HG03039 (cell line): Measurements from ENCODE around the gene FAM9C.

Experiments
- ATAC-seq: cut with Tn5 transposase; IDR thresholded peaks from one replicate; pipeline ENCODE4 v1.9.1; 2021; ENCODE audit warnings: mild to moderate bottlenecking, moderate library complexity; ENCODE audit not compliant: unreplicated experiment

The FAM9C gene

DNA sequence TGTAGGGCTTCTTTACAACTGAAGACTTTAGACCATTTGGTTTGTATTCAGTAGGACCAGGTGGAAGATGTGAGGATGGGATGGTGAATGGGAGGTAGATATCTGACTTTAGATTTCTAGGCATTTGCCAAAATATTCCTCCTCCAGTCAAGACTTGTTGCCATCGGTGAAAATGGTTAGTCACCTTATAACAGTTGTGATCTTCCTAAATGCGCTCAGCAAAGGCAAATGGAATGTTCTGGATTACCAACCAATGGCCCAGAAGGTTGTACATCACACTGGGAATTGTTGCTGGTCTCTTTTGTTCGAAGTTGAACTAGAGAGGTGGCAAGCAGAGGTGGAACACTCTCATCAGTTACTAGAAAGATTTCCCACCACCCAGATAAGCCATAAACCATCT, 35.6 kb downstream of the FAM9C start:
- ATAC-seq: no peak

DNA sequence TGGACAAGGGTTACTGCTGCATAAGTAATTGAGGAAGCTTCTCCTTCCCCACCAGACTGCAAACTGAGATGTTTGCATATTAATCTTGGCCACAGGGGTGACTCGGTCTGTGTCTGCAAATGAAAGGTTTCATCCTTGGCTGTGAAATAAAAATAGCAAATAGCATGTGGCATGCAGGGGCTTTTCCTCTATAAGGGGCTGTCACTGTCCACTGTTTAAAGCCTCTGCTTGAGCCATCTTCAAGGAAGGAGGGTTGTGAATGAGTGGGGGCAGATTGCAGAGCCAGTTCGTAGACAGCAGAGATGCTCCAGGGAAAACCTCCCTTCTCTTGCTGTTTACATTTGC, 36.3 kb downstream of the FAM9C start:
- no peak for ATAC-seq

DNA sequence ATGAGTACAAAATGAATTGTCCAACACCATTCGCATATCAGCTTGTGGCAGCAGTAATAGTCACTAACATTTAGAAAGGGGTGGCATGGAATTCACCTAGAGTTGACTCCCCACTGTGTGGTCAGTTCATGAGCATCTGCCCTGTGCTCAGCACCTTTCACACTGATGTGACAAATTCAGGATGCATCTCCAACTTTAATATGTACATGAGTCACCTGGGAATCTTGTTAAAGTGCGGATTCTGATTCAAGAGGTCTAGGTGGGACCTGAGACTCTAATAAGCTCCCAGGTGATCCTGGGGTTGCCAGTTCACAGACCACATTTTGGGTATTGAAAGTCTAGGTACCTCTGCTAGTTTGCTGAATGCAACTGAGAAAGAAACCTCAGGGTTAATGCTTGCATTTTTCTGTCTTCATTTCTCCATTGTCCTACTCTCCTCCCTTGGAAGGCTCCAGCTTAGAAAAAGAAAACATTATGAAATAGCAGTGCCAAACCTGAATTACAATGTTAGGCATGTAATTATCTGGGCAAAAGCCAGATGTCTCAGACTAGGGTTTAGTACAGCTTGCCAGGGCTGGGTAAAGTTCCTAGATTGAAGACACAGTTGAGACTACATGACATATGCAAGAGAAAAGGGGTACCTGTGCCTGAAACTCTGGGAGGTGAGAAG, 36.8 kb downstream of the FAM9C start:
- ATAC-seq: no peak

DNA sequence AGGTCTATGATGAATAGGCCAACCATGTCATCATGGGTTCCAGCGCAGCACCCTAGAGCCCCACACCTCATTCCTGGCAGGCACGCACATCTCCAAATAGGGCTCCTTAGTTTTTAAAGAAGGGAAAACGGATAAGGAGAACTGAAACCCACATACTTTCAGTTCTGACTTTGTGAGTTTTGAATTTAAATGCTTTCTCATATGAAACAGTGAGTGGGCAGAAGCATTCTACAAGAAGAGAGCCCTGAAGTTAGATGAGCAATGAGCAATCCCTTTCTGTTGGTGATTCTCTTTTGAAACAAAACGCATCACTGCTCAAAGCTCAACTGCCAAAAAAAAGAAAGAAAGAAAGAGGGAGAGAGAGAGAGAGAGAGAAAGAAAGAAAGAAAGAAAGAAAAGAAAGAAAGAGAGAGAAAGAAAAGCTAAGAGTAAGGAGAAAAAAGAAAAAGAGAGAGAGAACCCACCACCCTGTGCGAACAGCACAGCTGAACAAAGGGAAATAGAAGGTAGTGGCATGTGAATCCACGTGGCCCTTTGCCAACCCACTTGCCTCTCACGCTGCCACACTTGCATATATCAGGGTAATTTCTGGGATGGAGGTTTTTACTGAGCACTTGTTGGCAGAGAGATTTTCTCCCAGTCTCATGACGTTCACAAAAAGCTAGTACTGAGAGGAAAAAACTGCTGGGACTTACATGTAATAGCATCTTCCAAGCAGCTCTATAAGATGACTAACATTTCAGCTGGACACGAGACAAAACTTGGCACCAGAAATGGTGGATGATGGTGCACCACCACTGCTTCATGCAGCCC, 38.6 kb downstream of the FAM9C start:
- peak; percentile 53 for ATAC-seq

DNA sequence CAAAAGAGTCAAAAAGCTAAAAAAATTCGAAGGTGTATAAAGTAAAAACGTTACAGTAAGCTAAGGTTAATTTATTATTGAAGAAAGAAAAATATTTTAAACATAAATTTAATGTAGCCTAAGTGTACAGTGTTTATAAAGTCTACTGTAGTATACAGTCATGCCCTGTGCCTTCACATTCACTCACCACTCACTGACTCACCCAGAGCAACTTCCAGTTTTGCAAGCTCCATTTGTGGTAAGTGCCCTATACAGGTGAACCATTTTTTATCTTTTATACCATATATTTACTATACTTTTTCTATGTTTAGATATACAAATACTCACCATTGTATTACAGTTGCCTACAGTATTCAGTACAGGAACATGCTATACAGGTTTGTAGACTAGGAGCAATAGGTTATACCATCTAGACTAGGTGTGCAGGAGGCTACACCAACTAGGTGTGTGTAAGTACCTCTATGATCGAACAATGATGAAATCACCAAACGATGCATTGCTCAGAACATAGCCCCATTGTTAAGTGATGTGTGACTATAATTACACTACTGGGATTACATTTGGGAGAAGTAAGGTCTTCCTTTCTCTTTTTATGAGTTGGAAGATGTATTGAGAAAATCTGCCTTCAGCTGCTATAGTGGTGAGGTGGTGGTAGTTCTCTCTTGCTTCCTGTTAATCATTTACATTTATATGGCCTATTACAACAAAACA, 42.3 kb downstream of the FAM9C start:
- no peak for ATAC-seq

DNA sequence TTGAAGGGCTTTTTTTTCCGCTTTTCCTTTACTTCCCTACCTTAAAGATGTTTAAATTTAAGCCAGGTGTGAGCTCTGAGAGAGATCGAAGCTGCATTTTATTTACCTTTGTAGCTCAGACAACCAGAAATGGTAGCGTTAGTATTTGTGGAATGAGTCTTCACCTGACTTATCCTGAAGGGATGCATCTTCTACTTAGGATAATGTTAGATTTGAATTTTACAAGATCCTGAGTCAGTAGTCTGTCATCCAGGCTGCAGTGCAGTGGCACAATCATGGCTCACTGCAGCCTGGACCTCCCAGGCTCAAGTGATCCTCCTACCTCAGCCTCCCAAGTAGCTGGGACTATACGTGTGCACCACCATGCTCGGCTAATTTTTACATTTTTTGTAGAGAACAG, 43.3 kb downstream of the FAM9C start:
- ATAC-seq: no peak

DNA sequence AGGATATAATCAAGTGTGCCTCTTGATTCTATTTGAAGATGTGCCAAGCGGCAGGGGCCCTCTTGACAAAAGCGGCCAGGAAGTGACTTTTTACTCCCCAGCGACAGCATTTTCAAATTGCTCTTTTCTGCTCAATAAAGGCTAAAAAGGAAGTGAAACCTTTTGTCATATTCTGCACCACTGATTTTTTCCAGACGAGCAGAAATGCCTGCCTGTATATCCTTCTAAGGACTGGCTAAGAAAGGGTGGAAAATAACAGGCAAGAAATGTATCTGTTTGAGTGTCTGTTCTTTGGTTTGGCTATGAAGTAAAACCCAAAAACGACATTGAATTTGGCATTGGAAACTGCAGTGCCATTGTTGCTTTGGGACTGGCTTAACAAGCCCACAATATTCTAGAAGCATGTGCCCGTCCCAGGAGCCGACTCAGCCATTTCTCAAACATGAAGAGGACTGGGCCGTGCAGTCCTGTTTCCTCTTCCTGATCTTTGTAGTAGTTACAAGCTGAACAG, 44.1 kb downstream of the FAM9C start:
- ATAC-seq: no peak

DNA sequence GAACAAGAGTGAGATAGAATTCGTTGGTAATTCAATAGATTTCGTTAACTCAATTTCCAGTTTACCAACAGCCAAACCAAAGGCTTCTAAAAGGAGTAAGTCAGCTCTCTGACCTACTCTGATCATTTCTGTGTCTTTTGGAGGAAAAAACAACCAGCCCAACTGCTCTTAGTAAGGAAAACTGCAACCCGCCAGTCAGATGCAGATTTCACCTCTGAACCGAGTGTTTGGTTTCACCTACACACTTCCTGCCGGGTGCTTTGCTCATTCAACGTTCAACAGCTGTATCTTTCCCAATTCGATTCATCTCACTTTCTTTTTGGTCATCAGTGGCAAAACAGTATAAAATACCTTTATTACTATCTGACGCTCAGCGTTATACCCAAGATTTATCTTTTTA, 45.0 kb downstream of the FAM9C start:
- ATAC-seq: peak; percentile 42

DNA sequence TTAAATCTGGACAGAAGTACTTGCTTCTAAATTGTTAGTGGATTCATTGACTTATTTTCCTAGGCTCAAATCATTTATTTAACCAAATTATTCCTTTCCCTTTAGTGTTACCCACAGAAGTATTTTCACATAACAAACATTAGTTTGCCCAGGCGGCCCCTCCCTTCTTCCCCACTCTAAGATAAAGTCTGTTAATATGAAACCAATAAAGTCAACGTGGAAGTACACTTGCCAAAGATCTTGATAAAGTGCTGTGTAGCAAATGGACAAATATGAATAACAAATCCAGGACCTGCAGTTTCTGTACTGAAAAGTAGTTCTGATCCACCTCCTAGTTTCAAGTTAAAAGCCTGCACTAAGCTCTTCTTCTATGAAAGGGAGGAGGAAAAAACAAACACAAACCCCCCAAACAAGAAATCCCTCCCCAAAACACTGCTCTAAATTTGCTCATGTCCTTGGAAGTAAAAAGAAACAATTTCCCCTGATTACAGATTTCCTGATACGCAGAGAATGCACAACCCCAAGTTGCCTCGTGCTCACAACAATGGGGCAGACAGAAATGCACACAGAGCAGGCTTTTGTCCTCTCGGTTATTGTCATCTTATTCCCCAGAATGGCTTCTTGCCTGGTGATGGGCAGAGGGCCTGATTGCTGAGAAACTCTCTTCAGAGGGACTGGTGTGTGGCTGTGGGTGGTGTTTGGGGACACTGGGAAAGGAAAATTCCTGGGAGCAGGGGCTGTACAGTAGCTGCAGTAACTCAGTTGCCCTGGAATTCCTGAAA, 46.3 kb downstream of the FAM9C start:
- no peak for ATAC-seq

DNA sequence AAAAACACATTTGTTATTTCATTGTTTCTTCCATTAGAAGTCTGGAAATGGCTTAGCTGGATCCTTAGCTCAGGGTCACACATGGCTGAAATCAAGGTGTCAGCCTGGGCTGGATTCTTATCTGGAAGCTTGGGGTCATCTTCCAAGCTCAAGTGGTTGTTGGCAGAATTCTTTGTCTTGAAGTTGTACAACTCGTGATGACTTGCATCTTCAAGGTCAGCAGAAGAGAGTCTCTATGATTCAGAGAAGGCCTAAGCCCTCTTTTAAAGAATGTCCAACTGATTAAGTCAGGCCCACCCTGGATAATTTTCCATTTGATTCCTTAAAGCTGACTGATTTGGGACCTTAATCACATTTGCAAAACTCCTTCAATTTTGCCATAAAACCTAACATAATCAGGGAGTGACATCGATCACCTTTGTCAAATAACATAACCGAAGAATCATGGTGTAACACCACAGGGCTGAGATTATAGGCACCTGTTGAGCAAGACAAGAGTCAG, 47.4 kb downstream of the FAM9C start:
- no peak for ATAC-seq

DNA sequence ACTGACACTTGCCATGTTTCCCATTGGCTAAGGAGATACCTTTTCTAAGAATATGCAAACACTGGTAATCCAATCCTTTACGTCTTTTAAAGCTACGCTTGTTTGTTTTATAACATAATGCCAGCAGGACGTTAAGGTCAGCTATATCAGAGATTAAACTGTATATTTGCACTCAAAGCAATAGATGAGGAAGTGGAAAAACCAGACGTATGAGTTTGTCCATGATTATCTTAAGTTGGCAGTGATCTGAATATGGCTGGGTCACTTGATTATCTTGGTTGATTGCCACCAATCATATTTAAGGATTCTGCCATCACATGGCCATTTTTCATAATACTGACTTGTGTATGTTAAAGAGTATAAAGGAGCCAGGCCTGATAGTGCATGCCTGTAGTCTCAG, 50.1 kb downstream of the FAM9C start:
- ATAC-seq: no peak

DNA sequence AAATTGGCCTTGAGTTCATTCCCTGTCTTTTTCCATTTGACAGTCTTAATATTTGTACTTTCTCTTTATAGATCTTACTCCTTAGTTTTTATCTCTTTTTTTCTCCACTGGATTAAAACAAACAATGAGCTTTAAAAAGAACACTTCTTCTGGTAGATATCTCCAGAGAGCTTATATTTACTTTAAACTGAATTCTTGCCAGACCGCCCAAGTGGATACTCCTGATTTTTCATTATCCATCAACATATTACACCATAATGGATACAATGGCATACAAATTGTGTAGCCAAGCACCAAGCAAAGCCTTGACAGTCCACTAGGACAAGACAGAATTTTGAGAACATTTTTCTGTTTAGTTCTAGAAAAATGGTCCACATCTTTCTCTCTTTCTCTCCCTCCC, 50.6 kb downstream of the FAM9C start:
- no peak for ATAC-seq

DNA sequence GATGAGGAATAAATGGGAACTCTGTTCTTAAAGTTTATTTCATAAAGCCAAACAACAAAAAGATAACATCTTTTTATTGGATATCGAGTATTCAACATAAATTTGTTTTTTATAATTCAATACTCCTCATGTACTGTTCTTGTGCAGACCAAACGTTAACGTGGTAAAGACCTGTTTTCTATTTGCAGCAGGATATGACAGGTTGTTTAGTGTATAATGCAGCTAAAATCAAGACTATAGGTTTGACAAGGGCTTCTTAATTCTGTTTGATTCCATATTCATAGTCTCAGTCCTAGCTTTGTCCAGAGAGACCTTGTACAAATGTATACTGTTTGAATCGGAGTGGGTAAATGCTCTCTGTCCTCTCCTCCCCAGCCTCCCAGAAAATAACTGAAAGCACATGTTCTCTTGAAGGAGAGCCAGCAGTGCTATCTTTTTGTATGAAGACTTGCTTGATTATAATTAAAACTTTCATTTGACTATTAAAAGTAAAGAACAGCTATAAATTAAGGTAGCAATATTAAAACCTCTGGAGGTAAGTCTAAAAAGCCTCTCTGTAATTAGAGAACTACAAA, 51.8 kb downstream of the FAM9C start:
- ATAC-seq: no peak

DNA sequence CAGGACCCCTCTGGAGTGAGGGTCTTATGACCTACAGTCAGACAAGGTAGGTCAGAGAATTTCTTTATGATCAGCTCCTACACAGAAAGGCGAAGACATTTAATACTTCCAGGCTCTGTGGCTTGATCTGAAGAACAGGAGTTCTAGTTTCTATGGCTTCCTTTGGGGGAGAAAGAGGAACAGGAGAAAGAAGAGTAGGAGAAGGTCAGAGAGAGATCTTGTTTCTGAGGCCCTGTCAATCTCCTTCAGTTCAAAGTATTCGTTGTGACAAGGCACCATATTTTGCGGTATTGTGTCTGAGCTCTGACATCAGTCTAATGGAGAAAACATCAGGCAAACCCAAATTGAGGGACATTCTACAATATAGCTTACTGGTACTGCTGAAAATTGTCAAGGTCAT, 52.8 kb downstream of the FAM9C start:
- ATAC-seq: no peak

DNA sequence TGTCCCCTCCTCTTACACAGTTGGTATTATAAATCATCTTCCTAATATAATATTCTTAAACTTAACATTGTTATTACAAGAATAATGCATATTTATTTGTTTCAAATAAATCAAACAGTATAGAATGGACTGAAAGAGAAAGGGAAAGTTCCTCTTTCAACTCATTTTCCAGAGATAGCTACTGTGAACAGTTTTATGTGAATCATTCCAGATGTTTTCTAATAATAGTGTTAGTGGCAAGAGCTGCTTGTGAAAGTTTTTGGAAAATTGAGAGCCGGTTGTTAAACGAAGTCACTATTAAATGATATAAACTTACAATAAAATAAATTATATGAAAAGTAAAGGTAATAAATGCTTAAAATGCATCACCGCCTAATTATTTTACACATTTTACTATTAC, 55.0 kb downstream of the FAM9C start:
- ATAC-seq: no peak

DNA sequence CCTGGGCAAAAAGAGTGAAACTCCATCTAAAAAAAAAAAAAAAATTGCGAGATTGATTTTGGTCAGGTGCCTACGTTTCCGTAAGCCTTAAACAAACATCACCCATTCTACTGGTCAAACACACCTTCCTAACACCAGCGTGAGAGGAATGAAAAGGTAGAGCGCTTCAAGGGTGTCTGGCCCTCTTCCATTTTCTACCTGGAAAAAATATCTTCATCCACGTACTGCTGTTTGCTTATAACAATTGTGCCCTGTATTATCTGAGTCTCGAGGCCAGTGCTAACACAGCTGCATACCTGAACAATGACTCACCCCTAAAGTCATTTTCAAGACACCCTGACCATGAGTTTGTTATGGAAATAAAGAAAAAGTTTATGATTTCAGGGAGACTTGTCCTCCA, 55.6 kb downstream of the FAM9C start:
- ATAC-seq: no peak

DNA sequence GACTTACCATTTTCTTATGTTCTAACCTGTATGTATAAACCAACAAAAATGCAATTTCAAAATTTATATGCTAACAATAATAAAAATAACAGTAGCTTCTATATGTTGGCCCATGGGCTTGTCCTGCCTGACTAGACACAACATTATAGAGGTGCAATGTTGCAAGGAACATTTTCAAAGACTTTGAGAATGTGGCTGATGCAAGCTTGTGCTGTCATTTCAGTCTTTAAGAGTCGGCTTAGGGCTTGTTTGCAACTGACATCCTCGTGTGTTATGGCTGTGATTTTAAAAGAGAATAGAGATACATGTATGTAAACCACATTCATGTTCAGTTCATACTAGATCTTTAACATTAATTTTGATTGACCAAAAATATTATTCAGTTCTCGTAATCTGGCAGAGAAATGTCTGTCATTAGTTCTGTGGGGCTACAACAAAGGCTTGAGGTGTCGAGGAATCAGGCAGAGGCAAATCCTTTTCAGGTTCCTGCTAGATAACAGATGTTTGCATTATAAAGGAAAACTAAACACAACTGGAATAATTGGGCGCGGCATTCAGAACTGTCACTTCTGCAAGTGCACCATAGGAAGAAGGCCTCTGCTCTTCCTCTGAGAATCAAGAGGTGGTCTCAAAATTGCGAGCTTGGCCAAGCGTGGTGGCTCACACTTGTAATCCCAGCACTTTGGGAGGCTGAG, 56.4 kb downstream of the FAM9C start:
- no peak for ATAC-seq

DNA sequence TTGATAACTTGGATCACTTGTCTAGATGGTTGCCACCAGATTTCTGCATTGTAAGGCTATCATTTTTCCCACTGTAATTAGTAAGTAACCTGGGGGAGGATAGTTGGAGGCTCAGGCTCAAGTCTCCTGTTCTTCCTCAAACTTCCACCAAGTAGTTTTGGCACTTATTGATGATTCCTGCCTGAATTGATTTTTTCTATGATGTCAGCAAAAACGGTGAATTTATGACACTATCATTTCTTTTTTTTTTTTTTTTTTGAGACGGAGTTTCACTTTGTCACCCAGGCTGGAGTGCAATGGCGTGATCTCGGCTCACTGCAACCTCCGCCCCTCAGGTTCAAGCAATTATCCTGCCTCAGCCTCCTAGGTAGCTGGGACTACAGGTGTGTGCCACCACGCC, 57.1 kb downstream of the FAM9C start:
- no peak for ATAC-seq

DNA sequence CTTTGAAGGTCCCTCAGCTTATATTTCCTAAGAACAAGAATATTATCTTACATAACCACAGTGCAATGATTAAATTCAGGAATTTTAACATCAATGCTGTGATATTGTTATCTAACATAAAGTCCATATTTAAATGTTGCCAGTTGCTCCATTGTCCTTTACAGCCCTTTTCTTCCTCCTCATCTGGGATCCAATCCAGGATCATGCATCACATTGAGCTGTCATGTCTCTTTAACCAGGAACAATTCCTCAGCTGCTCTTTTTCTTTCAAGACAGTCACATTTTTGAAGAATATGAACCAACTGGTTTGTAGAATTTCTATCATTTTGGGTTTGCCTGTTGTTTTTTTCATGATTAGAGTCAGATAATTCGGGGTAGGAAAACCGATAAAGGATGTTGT, 57.5 kb downstream of the FAM9C start:
- no peak for ATAC-seq

DNA sequence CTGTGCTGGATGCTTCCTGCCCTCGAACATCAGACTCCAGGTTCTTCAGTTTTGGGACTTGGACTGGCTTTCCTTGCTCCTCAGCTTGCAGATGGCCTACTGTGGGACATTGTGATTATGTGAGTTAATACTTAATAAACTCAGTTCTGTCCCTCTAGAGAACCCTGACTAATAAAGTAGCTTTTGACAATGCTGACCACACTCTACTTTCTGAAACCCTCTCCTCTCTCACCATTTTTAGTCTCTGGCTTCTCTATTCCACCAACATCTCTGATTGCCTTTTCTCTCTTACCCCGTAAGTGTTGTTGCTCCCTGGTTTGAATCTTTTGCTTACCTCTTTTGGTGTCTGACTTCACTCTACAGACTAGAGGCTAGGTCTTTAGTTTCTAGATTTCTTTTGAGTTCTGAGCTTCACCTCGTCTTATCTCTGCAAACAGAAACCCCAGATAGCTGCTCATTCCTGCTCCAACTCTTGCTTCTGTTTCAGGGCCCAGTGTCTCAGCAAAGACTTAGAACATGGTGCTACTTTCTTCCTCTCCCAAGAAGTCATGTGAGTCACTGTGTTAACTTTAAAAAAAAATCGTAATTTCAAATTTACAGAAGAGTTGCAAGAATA, 58.1 kb downstream of the FAM9C start:
- ATAC-seq: no peak
